Immature natural killer cell (primary cell): Measurements from ENCODE around the gene RNASE11. TPM values are rescaled to one million over a fixed set of nuclear protein-coding genes. Genes with fewer than 3 reads are reported as not detected.
A peak's percentile ranks its signal among the peaks of the same experiment; 100 is the strongest.

Experiments
- DNase-seq, 3 donors: peaks; one replicate each; pipeline ENCODE4 v3.0.0; 2022; ENCODE audit warnings: mixed read lengths in 1 of 3
- H3K27ac Mint-ChIP-seq, 6 donors: one replicate each; pipeline ENCODE4 v1.8.0; 2020; ENCODE audit warnings: mixed read lengths in 6 of 6, mild to moderate bottlenecking in 5 of 6, inconsistent platforms in 4 of 6, moderate library complexity in 3 of 6
- H3K27me3 Mint-ChIP-seq, 3 donors: one replicate each; pipeline ENCODE4 v1.8.0; 2020 to 2021; ENCODE audit warnings: low read depth in 3 of 3, mild to moderate bottlenecking in 3 of 3, mixed read lengths in 3 of 3, moderate library complexity in 3 of 3, inconsistent platforms in 1 of 3
- H3K36me3 Mint-ChIP-seq, 3 donors: one replicate each; pipeline ENCODE4 v1.8.0; 2020; ENCODE audit warnings: mixed read lengths in 3 of 3, inconsistent platforms in 2 of 3, mild to moderate bottlenecking in 2 of 3
- H3K4me1 Mint-ChIP-seq, 2 donors: one replicate each; pipeline ENCODE4 v1.8.0; 2020; ENCODE audit warnings: inconsistent platforms in 2 of 2, mild to moderate bottlenecking in 2 of 2, mixed read lengths in 2 of 2, moderate library complexity in 1 of 2
- H3K4me3 Mint-ChIP-seq, 5 donors: one replicate each; pipeline ENCODE4 v1.8.0; 2020; ENCODE audit warnings: mild to moderate bottlenecking in 5 of 5, mixed read lengths in 5 of 5, inconsistent platforms in 3 of 5, moderate library complexity in 3 of 5
- H3K9me3 Mint-ChIP-seq, 6 donors: one replicate each; pipeline ENCODE4 v1.8.0; 2020; ENCODE audit warnings: mild to moderate bottlenecking in 6 of 6, mixed read lengths in 6 of 6, inconsistent platforms in 4 of 6, moderate library complexity in 3 of 6
- polyA plus RNA-seq, 3 donors: library from polyadenylated mRNA; unstranded; fragments of 300-500 nt; fragmentation: Illumina TruSeq; gene quantifications; one replicate each; pipeline ENCODE4 v1.2.3, GENCODE V29; 2021

RNASE11 gene
- polyA plus RNA-seq: not detected

GRCh38 chr14:20587489-20588154 lies at the start of gene RNASE11:
TSS of gene RNASE11 (minus strand) at chr14:20588001.
- H3K4me1 Mint-ChIP-seq: no peaks in the 10 kb centered on the region
- H3K27me3 Mint-ChIP-seq: peaks cover 1 to 3% (median 2%) of the 10 kb centered on the region in 3 donors
- no peak within 1 kb of the TSS for H3K27ac Mint-ChIP-seq
- H3K4me3 Mint-ChIP-seq: no peak within 1 kb of the TSS
- H3K36me3 Mint-ChIP-seq: no peaks in the 10 kb centered on the region
- no peaks in the 10 kb centered on the region for H3K9me3 Mint-ChIP-seq
- DNase-seq: no peak

- H3K36me3 Mint-ChIP-seq: no peaks in the 10 kb centered on the region
- peak; percentile 62 to 81 (median 71) for DNase-seq
- H3K27me3 Mint-ChIP-seq: peaks cover 29 to 39% (median 36%) of the 10 kb centered on the region in 3 donors
- peak overlapping the region; percentile 80 to 93 (median 86) for H3K4me3 Mint-ChIP-seq
- peaks cover 0 to 4% (median 0%) of the 10 kb centered on the region in 6 donors for H3K9me3 Mint-ChIP-seq
- H3K27ac Mint-ChIP-seq: peak overlapping the region in 5 of 6 donors; percentile 38 to 91 (median 57)
- peaks cover 36 to 56% of the 10 kb centered on the region in 2 donors for H3K4me1 Mint-ChIP-seq
Observed at GRCh38 chr14:20632831-20633691, 45.3 kb upstream of the RNASE11 start.

- no peaks in the 10 kb centered on the region for H3K36me3 Mint-ChIP-seq
- H3K27ac Mint-ChIP-seq: peak overlapping the region in 4 of 6 donors; percentile 38 to 91 (median 64)
- DNase-seq: no peak
- peaks cover 29 to 39% (median 39%) of the 10 kb centered on the region in 3 donors for H3K27me3 Mint-ChIP-seq
- H3K9me3 Mint-ChIP-seq: peaks cover 0 to 6% (median 0%) of the 10 kb centered on the region in 6 donors
- H3K4me3 Mint-ChIP-seq: peak overlapping the region; percentile 80 to 93 (median 86)
- peaks cover 36 to 63% of the 10 kb centered on the region in 2 donors for H3K4me1 Mint-ChIP-seq
Observed at GRCh38 chr14:20632448-20632830, 44.6 kb upstream of the RNASE11 start.

GRCh38 chr14:20631880-20632389 lies 44.1 kb upstream of the RNASE11 start:
- Mint-ChIP-seq H3K27ac (peak overlapping the region in 2 of 6 donors; percentile 1 to 31), H3K4me3 (peak overlapping the region; percentile 80 to 93 (median 86)), H3K27me3 (peaks cover 29 to 39% (median 39%) of the 10 kb centered on the region in 3 donors), H3K4me1 (peaks cover 37 to 68% of the 10 kb centered on the region in 2 donors), H3K9me3 (peaks cover 0 to 6% (median 0%) of the 10 kb centered on the region in 6 donors), H3K36me3 (no peaks in the 10 kb centered on the region)
- no peak for DNase-seq

- Mint-ChIP-seq H3K4me1 (peaks cover 40 to 74% of the 10 kb centered on the region in 2 donors), H3K9me3 (peaks cover 0 to 6% (median 0%) of the 10 kb centered on the region in 6 donors), H3K27me3 (peaks cover 26 to 42% (median 39%) of the 10 kb centered on the region in 3 donors), H3K27ac (peak overlapping the region in 4 of 6 donors; percentile 25 to 85 (median 48)), H3K4me3 (peak overlapping the region; percentile 80 to 93 (median 86)), H3K36me3 (no peaks in the 10 kb centered on the region)
- DNase-seq: peak in 2 of 3 donors; percentile 60 to 69
Observed at GRCh38 chr14:20631023-20631879, 43.5 kb upstream of the RNASE11 start.

GRCh38 chr14:20630340-20631022 lies 42.7 kb upstream of the RNASE11 start:
- H3K9me3 Mint-ChIP-seq: peaks cover 0 to 6% (median 0%) of the 10 kb centered on the region in 6 donors
- peak overlapping the region; percentile 70 to 93 (median 80) for H3K4me3 Mint-ChIP-seq
- peaks cover 26 to 50% (median 42%) of the 10 kb centered on the region in 3 donors for H3K27me3 Mint-ChIP-seq
- no peaks in the 10 kb centered on the region for H3K36me3 Mint-ChIP-seq
- peak overlapping the region in 4 of 6 donors; percentile 32 to 85 (median 58) for H3K27ac Mint-ChIP-seq
- H3K4me1 Mint-ChIP-seq: peaks cover 43 to 82% of the 10 kb centered on the region in 2 donors
- DNase-seq: peak in 1 of 3 donors; percentile 23

- Mint-ChIP-seq H3K4me3 (peak overlapping the region in 1 of 5 donors; percentile 1), H3K27me3 (peaks cover 29 to 58% (median 51%) of the 10 kb centered on the region in 3 donors), H3K4me1 (peaks cover 55 to 90% of the 10 kb centered on the region in 2 donors), H3K36me3 (no peaks in the 10 kb centered on the region), H3K27ac (no peak overlapping the region), H3K9me3 (peaks cover 0 to 4% (median 0%) of the 10 kb centered on the region in 6 donors)
- DNase-seq: no peak
Observed at GRCh38 chr14:20628063-20628854, 40.5 kb upstream of the RNASE11 start.

- H3K27me3 Mint-ChIP-seq: peaks cover 26 to 54% (median 43%) of the 10 kb centered on the region in 3 donors
- H3K9me3 Mint-ChIP-seq: peaks cover 0 to 4% (median 0%) of the 10 kb centered on the region in 6 donors
- peaks cover 55 to 90% of the 10 kb centered on the region in 2 donors for H3K4me1 Mint-ChIP-seq
- peak overlapping the region in 1 of 5 donors; percentile 56 for H3K4me3 Mint-ChIP-seq
- no peaks in the 10 kb centered on the region for H3K36me3 Mint-ChIP-seq
- DNase-seq: no peak
- no peak overlapping the region for H3K27ac Mint-ChIP-seq
Observed at GRCh38 chr14:20627346-20628027, 39.7 kb upstream of the RNASE11 start.

GRCh38 chr14:20626274-20626673 lies 38.5 kb upstream of the RNASE11 start:
- Mint-ChIP-seq H3K4me1 (peaks cover 46 to 88% of the 10 kb centered on the region in 2 donors), H3K27ac (no peak overlapping the region), H3K9me3 (peaks cover 0 to 4% (median 0%) of the 10 kb centered on the region in 6 donors), H3K27me3 (peaks cover 21 to 47% (median 41%) of the 10 kb centered on the region in 3 donors), H3K36me3 (no peaks in the 10 kb centered on the region), H3K4me3 (peak overlapping the region; percentile 76 to 87 (median 80))
- no peak for DNase-seq

- Mint-ChIP-seq H3K27me3 (peaks cover 14 to 40% (median 26%) of the 10 kb centered on the region in 3 donors), H3K9me3 (peaks cover 0 to 4% (median 0%) of the 10 kb centered on the region in 6 donors), H3K36me3 (no peaks in the 10 kb centered on the region), H3K4me1 (peaks cover 36 to 73% of the 10 kb centered on the region in 2 donors), H3K4me3 (peak overlapping the region; percentile 76 to 87 (median 80)), H3K27ac (peak overlapping the region in 4 of 6 donors; percentile 46 to 93 (median 82))
- DNase-seq: peak; percentile 32 to 42 (median 39)
Observed at GRCh38 chr14:20624495-20625070, 36.8 kb upstream of the RNASE11 start.

GRCh38 chr14:20623798-20624197 lies 36.0 kb upstream of the RNASE11 start:
- H3K27ac Mint-ChIP-seq: peak overlapping the region in 1 of 6 donors; percentile 9
- peaks cover 14 to 40% (median 28%) of the 10 kb centered on the region in 3 donors for H3K27me3 Mint-ChIP-seq
- peaks cover 36 to 77% of the 10 kb centered on the region in 2 donors for H3K4me1 Mint-ChIP-seq
- peak overlapping the region; percentile 55 to 85 (median 76) for H3K4me3 Mint-ChIP-seq
- DNase-seq: no peak
- H3K36me3 Mint-ChIP-seq: no peaks in the 10 kb centered on the region
- H3K9me3 Mint-ChIP-seq: peaks cover 0 to 4% (median 0%) of the 10 kb centered on the region in 6 donors
